Testis (tissue), 2 donors: ENCODE data around the gene PPP6R2.

Source experiments
- CTCF ChIP-seq, 3 experiments: fragments of 450-650 bp in 2 of 3; fragments of 200-600 bp in 1 of 3; sonication (generic) in 1 of 3; IDR thresholded peaks; one replicate each; pipeline ENCODE4 v1.5.1; 2016 to 2019; ENCODE audit warnings: antibody characterized with exemption in 3 of 3, mild to moderate bottlenecking in 2 of 3, moderate library complexity in 1 of 3
- POLR2A ChIP-seq: fragments of 450-650 bp; IDR thresholded peaks from one replicate; pipeline ENCODE4 v1.6.1; 2017; ENCODE audit warnings: antibody characterized with exemption, mild to moderate bottlenecking, moderate library complexity

- TF ChIP-seq CTCF (IDR thresholded peaks at IDR 0.05) = no peak
- TF ChIP-seq POLR2A = no peak
These were observed 72.3 kb downstream of the PPP6R2 start for GRCh38 chr22:50415426-50415825.
